Heart left ventricle (tissue), 16 donors: Measurements from ENCODE around the gene ARHGEF7. TPM values are rescaled to one million over a fixed set of nuclear protein-coding genes. Genes with fewer than 3 reads are reported as not detected.

Experiments
- ATAC-seq, 4 donors: fragments of 200-7000 bp; cut with Tn5 transposase; one replicate each; pipeline ENCODE4 v1.9.1; 2020 to 2022; ENCODE audit warnings: moderate library complexity in 4 of 4, mild to moderate bottlenecking in 3 of 4, moderate number of reproducible peaks in 1 of 4
- DNase-seq, 5 donors: peaks; one replicate each; pipeline ENCODE4 v3.0.0-alpha.2; 2020
- H3K27ac ChIP-seq, 12 donors: fragments of 200-600 bp; sonication (generic) in 4 of 12; one replicate each; pipeline versions ENCODE4 v1.5.0 to v1.8.0; 2016 to 2022; ENCODE audit warnings: mild to moderate bottlenecking in 2 of 12
- H3K27me3 ChIP-seq, 9 donors: fragments of 200-600 bp; sonication (generic) in 2 of 9; one replicate each; pipeline versions ENCODE4 v1.5.1 to v1.8.0; 2016 to 2022; ENCODE audit warnings: mild to moderate bottlenecking in 3 of 9
- H3K36me3 ChIP-seq, 9 donors: fragments of 200-600 bp; sonication (generic) in 2 of 9; one replicate each; pipeline versions ENCODE4 v1.5.0 to v1.8.0; 2018 to 2022; ENCODE audit warnings: mild to moderate bottlenecking in 2 of 9
- H3K4me1 ChIP-seq, 12 donors: fragments of 200-600 bp; sonication (generic) in 4 of 12; one replicate each; pipeline versions ENCODE4 v1.5.0 to v1.8.0; 2016 to 2022; ENCODE audit warnings: mild to moderate bottlenecking in 3 of 12
- H3K4me3 ChIP-seq, 12 donors: fragments of 200-600 bp; sonication (generic) in 4 of 12; one replicate each; pipeline versions ENCODE4 v1.5.0 to v1.8.0; 2017 to 2022; ENCODE audit warnings: mild to moderate bottlenecking in 9 of 12, moderate library complexity in 4 of 12
- H3K9me3 ChIP-seq, 12 donors: fragments of 200-600 bp; sonication (generic) in 4 of 12; one replicate each; pipeline versions ENCODE4 v1.5.0 to v1.8.0; 2016 to 2022; ENCODE audit warnings: mild to moderate bottlenecking in 1 of 12
- POLR2A ChIP-seq, 2 donors: fragments of 450-650 bp; IDR thresholded peaks; one replicate each; pipeline ENCODE4 v1.6.1; 2017; ENCODE audit warnings: antibody characterized with exemption in 2 of 2, mild to moderate bottlenecking in 2 of 2, moderate library complexity in 2 of 2
- WGBS, 4 donors: extraction: QIAGEN DNeasy Blood & Tissue Kit in 2 of 4; methylation state at CpG; one replicate each; pipeline versions ENCODE4 v1.1.5 to v1.1.7; 2013 to 2018; 5-methylcytosine and 5-hydroxymethylcytosine counted together
- intact Hi-C, 10 donors: fragments of 100-400 bp; cut with DNase I; formaldehyde crosslinking; loops; one replicate each; pipeline versions ENCODE4 v1.11.1 to v1.14.2; 2022
- polyA plus RNA-seq, 2 donors: library from polyadenylated mRNA; stranded (reverse); fragments of 200-250 nt; gene quantifications; one replicate each; pipeline ENCODE4 v1.2.3, GENCODE V29; 2013
- total RNA-seq, 9 donors: library from RNA; depleted of rRNA in 2 of 9; stranded (reverse); fragments of >200 nt in 2 of 9; fragmentation: NEBNext Ultra II Directional in 3 of 9; extraction: Animal tissue kit (Norgen Biotek cat#: 25700) in 3 of 9; gene quantifications; one replicate each; pipeline versions ENCODE4 v1.1.0 to v1.2.4, GENCODE V29; 2016 to 2023
- TF ChIP-seq, protein P1 (sequence below), 12 donors: fragments of 200-600 bp; sonication (generic) in 4 of 12; IDR thresholded peaks; one replicate each; pipeline versions ENCODE4 v1.5.0 to v1.8.0; 2018 to 2022; ENCODE audit warnings: antibody characterized with exemption in 12 of 12, mild to moderate bottlenecking in 5 of 12
- donor health status: ischemic (EF 13 %, LVEDD 7.1; RV severe dilation, severe dysfunction).
- donor health status: healthy with polysubstance abuse.
- donor health status: DM: no; HTN: yes; CAD: no.
- donor health status: DM: no; HTN: no; CAD: no.
- donor health status: ischemic (EF 25% LVEDD 6.9; RV normal size, moderate dysfunction).
- donor health status: ischemic (EF 25% LVEDD 5.7; RV mildly dilated, moderate dysfunction).
- donor health status: healthy.
- donor health status: DM: yes; HTN: yes; CAD: no.
- donor health status: ischemic (EF 35%, LVEDD 5.7; RV mildly dilated, moderate dysfunction).
- donor health status: nonischemic (EF 11% LVEDD 7.7; RV severe dilation, severe dysfunction).
- donor health status: DM: yes; HTN: yes; CAD: no.
- donor health status: PGD.
- donor health status: ischemic (EF 29% LVEDD 5.4; RV normal size, mild dysfunction).
- donor health status: nonischemic (EF 23%, LVEDD 6.1; RV moderate dilation, normal function).

ARHGEF7 gene
- total and polyA plus RNA-seq, 11 donors: 16.6 to 60.9 (median 37.5) TPM

DNA sequence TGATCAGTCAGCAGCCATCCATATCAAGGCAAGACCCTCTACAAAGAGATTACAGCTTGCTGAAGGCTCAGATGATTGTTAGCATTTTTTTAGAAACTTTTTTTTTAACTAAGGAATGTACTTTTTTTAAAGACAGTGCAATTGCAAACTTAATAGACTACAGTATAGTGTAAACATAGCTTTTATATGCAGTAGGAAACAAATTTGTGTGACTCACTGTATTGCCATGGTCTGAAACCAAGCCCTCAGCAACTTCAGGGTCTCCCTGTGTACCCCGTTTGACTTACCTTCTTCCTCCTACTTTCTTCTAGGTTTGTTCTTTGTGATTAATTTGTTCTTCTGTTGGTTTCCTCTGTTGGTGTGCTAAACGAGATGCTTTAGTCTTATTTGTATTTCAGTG lies 112.3 kb downstream of the ARHGEF7 start:
- Histone ChIP-seq H3K9me3 (no peaks in the 10 kb centered on the region), H3K36me3 (peaks cover 0 to 40% (median 19%) of the 10 kb centered on the region in 9 donors), H3K27me3 (no peaks in the 10 kb centered on the region), H3K27ac (no peak overlapping the region), H3K4me3 (no peak overlapping the region), H3K4me1 (peaks cover 0 to 70% (median 30%) of the 10 kb centered on the region in 12 donors)
- TF ChIP-seq, protein P1, sequence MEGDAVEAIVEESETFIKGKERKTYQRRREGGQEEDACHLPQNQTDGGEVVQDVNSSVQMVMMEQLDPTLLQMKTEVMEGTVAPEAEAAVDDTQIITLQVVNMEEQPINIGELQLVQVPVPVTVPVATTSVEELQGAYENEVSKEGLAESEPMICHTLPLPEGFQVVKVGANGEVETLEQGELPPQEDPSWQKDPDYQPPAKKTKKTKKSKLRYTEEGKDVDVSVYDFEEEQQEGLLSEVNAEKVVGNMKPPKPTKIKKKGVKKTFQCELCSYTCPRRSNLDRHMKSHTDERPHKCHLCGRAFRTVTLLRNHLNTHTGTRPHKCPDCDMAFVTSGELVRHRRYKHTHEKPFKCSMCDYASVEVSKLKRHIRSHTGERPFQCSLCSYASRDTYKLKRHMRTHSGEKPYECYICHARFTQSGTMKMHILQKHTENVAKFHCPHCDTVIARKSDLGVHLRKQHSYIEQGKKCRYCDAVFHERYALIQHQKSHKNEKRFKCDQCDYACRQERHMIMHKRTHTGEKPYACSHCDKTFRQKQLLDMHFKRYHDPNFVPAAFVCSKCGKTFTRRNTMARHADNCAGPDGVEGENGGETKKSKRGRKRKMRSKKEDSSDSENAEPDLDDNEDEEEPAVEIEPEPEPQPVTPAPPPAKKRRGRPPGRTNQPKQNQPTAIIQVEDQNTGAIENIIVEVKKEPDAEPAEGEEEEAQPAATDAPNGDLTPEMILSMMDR (IDR thresholded peaks at IDR 0.05): no peak
- TF ChIP-seq POLR2A (IDR thresholded peaks at IDR 0.05): no peak
- intact Hi-C loops: no loop called here
- ATAC-seq (no peak), DNase-seq (no peak)
- WGBS, 4 donors: 65 to 79% (median 69%) methylated on average over 2 of the region's 2 CpGs

DNA sequence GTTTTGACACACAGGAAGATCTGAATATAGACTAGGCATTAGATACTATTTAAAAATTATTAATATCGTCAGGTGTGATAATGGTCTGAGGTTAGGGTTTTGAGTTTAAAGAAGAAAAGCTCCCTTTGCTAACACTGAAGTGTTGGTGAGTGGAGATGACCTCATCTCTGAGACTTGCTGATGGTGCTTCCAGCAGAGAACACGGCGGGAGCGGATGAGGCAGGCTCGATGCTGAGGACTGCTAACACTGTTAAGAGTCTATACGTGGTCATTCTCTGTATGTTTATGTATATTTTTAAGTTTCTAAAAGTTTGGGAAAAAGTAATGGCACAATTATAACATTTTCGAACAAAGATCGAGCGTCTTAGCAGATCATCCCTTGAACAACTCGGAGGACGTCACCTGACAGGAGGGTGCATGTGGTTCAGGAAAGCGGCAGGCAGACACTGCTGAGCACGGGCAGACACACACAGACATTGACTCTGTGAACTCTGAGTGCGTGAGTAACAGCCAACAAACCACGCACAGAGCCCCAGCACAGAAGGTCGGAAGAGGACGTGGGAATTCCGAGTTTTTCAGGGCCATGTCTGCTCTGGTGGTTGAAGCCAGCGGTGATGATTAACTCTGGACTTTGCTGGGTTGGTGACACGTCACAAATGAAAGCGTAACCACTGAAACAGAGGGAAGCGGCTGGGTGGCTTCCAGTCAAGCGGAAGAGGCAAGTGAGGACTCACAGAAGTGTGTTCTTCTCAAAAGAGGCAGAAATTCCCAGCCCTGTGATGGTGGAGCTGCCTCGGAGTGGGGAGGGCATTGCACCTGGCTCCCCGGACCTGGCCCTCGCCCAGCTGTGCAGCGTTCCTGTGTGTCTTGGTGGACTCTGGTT lies 113.4 kb downstream of the ARHGEF7 start:
- no peak overlapping the region for H3K4me3 ChIP-seq
- H3K36me3 ChIP-seq: peaks cover 0 to 47% (median 25%) of the 10 kb centered on the region in 9 donors
- WGBS, 4 donors: 75 to 87% (median 83%) methylated on average over 27 of the region's 27 CpGs
- TF ChIP-seq POLR2A (IDR thresholded peaks at IDR 0.05): no peak
- TF ChIP-seq, protein P1 (IDR thresholded peaks at IDR 0.05): no peak
- H3K4me1 ChIP-seq: peaks cover 0 to 68% (median 26%) of the 10 kb centered on the region in 12 donors
- intact Hi-C loops: no loop called here
- H3K27ac ChIP-seq: peak overlapping the region in 1 of 12 donors; percentile 3
- peak in 2 of 4 donors; percentile 9 to 32 for ATAC-seq
- H3K9me3 ChIP-seq: no peaks in the 10 kb centered on the region
- DNase-seq: no peak
- H3K27me3 ChIP-seq: no peaks in the 10 kb centered on the region

DNA sequence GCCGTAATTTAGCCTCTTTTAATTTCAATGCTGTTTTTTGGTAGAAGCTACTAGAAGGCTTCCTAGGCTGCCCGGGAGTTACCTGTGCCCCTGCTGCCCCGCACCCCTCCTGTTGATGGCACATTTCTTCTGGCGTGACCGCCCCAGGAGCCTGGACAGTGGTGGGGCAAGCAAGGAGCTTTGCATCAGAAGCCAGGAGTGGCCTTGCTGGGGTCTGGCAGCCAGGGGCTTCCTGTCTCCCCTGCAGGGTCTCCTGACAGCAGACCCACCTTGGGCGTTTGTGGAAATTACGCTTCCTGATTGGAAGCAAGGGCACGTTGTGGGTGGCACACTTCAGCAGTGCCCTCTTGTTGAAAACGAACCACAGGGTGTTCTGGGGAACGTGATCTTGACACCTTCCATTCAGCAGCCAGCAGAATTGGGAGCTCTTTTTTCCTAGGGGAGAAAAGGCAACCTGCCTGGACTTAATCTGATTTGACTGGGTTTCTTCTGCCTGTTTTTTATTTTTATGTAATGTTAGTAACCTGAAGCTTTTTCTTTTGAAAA lies 115.3 kb downstream of the ARHGEF7 start:
- Histone ChIP-seq H3K27me3 (no peaks in the 10 kb centered on the region), H3K4me3 (no peak overlapping the region), H3K9me3 (no peaks in the 10 kb centered on the region), H3K4me1 (peaks cover 0 to 56% (median 20%) of the 10 kb centered on the region in 12 donors), H3K27ac (peak overlapping the region in 1 of 12 donors; percentile 9), H3K36me3 (peaks cover 0 to 67% (median 44%) of the 10 kb centered on the region in 9 donors)
- ATAC-seq: peak in 1 of 4 donors; percentile 26
- intact Hi-C loops: no loop called here
- peak in 1 of 5 donors; percentile 32 for DNase-seq
- TF ChIP-seq, protein P1 (IDR thresholded peaks at IDR 0.05): no peak
- TF ChIP-seq POLR2A (IDR thresholded peaks at IDR 0.05): no peak
- 61 to 64% (median 62%) methylated on average over 9 to 10 of the region's 10 CpGs for WGBS, 4 donors

DNA sequence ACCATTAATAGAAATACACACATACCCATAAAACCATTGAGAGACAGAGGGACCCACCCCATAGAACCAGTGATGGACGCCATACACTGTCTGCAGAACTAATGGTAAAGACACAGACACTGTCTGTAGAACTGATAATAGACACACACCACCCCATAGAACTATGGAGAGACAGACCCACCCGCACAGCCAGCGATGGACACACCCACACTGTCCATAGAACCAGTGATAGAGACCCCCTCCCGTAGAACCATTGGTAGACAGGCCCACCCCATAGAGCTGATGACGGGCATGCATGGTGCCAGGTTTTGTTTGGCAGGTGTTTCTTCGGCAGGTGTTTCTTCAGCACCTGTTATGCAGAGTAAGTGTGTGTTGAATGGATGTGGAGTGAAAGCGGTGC lies 117.1 kb downstream of the ARHGEF7 start:
- H3K4me1 ChIP-seq: peaks cover 0 to 55% (median 20%) of the 10 kb centered on the region in 12 donors
- 94 to 98% (median 96%) methylated on average over 5 to 7 of the region's 7 CpGs for WGBS, 4 donors

More for the DNA sequence above, 117.1 kb downstream of the ARHGEF7 start:
- H3K9me3 ChIP-seq: peaks cover 0 to 5% (median 0%) of the 10 kb centered on the region in 12 donors
- DNase-seq (no peak), ATAC-seq (no peak)
- H3K27me3 ChIP-seq: no peaks in the 10 kb centered on the region
- no peak overlapping the region for H3K27ac ChIP-seq
- no peak overlapping the region for H3K4me3 ChIP-seq
- peaks cover 0 to 72% (median 52%) of the 10 kb centered on the region in 9 donors for H3K36me3 ChIP-seq
- TF ChIP-seq, protein P1 (IDR thresholded peaks at IDR 0.05): no peak
- TF ChIP-seq POLR2A (IDR thresholded peaks at IDR 0.05): no peak
- intact Hi-C loops: no loop called here
